Measurements from ENCODE around the gene CEP72. TPM values are rescaled to one million over a fixed set of nuclear protein-coding genes. Genes with fewer than 3 reads are reported as not detected.

CEP72 gene
- total RNA-seq, 1 experiment from 2014 or later: 24.8 TPM

GRCh38 chr5:638501-639252 is 26.5 kb downstream of the CEP72 start:
- Histone ChIP-seq H3K18ac (ENCODE audit: insufficient read length, low read depth, low read length) (no peak overlapping the region), H3K79me2 (ENCODE audit: insufficient read depth, low read length) (no peaks in the 10 kb centered on the region), H3K79me1 (ENCODE audit: insufficient read depth, low read depth, low read length, poor library complexity, severe bottlenecking) (no peaks in the 10 kb centered on the region), H2AFZ (ENCODE audit: low read length) (no peak overlapping the region), H4K8ac (replicated peaks; ENCODE audit: insufficient read length, low read depth, low read length) (no peak overlapping the region), H3K9me3 (ENCODE audit: control insufficient read depth, low read depth, low read length) (no peaks in the 10 kb centered on the region), H3K4me1 (ENCODE audit: insufficient read depth, low read length) (no peaks in the 10 kb centered on the region), H3T11ph (ENCODE audit: low read length) (no peak overlapping the region), H2BK15ac (ENCODE audit: low read depth, low read length) (no peak overlapping the region), H3K23ac (ENCODE audit: insufficient read length, low read depth, low read length) (no peak overlapping the region), H3K9ac (ENCODE audit: extremely low read depth, insufficient read length, low read length) (no peak overlapping the region), H2BK5ac (ENCODE audit: insufficient read length, low read length) (no peak overlapping the region), H3K56ac (ENCODE audit: insufficient read length, low read depth, low read length) (no peak overlapping the region), H2BK12ac (ENCODE audit: insufficient read length, low read depth, low read length) (no peak overlapping the region), H3K27ac (ENCODE audit: insufficient read length, low read depth, low read length) (no peak overlapping the region), H2BK120ac (ENCODE audit: low read depth, low read length, poor library complexity, severe bottlenecking) (no peak overlapping the region), H4K20me1 (ENCODE audit: control insufficient read depth, insufficient read depth, insufficient read length) (no peaks in the 10 kb centered on the region), H2BK20ac (ENCODE audit: low read depth, low read length, poor library complexity, severe bottlenecking) (no peak overlapping the region), H4K5ac (ENCODE audit: insufficient read length, low read depth, low read length) (no peak overlapping the region), H4K91ac (ENCODE audit: insufficient read length, low read depth, low read length) (no peak overlapping the region), H3K23me2 (ENCODE audit: insufficient read length, low read depth, low read length, poor library complexity, severe bottlenecking) (no peaks in the 10 kb centered on the region), H3K14ac (ENCODE audit: insufficient read depth, low read length) (no peak overlapping the region), H3K4ac (ENCODE audit: low read depth, low read length) (no peak overlapping the region), H2AK5ac (ENCODE audit: insufficient read length, low read length) (no peak overlapping the region), H3K27me3 (ENCODE audit: insufficient read depth, low read length) (no peaks in the 10 kb centered on the region), H3K4me2 (ENCODE audit: insufficient read depth, insufficient read length, low read length) (no peak overlapping the region)
- TF ChIP-seq CTCF (conservative IDR thresholded peaks at IDR 0.05): no peak
- Mint-ChIP-seq H3K27me3 (ENCODE audit: low read depth) (no peaks in the 10 kb centered on the region), H3K4me3 (no peak overlapping the region), H3K9me3 (no peaks in the 10 kb centered on the region), H3K4me1 (no peaks in the 10 kb centered on the region), H3K27ac (peak overlapping the region in 2 of 3 experiments; percentile 66 to 75; a peak in 1 of 7 replicates), H3K36me3 (ENCODE audit: insufficient read depth in 1 of 3, low read depth in 3 of 3) (peaks cover 34 to 82% (median 75%) of the 10 kb centered on the region in 3 experiments)
- WGBS (ENCODE audit: extremely low coverage, insufficient read length, low lambda C conversion rate): no CpG with 5 or more reads among the region's 29 CpGs
- no peak for DNase-seq

Data from H9 (cell line).